ENCODE data around the gene RALGAPA2.

Gene RALGAPA2

GRCh38 chr20:20411836-20412235 lies 300.6 kb downstream of the RALGAPA2 start:
- TF ChIP-seq CTCF (IDR thresholded peaks at IDR 0.05; ENCODE audit: insufficient read depth, low read depth, low read length, missing control alignments), result no peak
- no peak overlapping the region for H3K4me3 ChIP-seq (ENCODE audit: low read depth, low read length)
- no peak for DNase-seq (ENCODE audit: low read depth)

GRCh38 chr20:20411402-20411801 lies 301.0 kb downstream of the RALGAPA2 start:
- DNase-seq (ENCODE audit: low read depth), result no peak
- TF ChIP-seq CTCF (IDR thresholded peaks at IDR 0.05; ENCODE audit: insufficient read depth, low read depth, low read length, missing control alignments), result no peak
- H3K4me3 ChIP-seq (ENCODE audit: low read depth, low read length), result no peak overlapping the region

- no peak for DNase-seq (ENCODE audit: low read depth)
- TF ChIP-seq CTCF (IDR thresholded peaks at IDR 0.05; ENCODE audit: insufficient read depth, low read depth, low read length, missing control alignments), result no peak
- H3K4me3 ChIP-seq (ENCODE audit: low read depth, low read length), result no peak overlapping the region
Observed at GRCh38 chr20:20410678-20411077, 301.8 kb downstream of the RALGAPA2 start.

- no peak for DNase-seq (ENCODE audit: low read depth)
- H3K4me3 ChIP-seq (ENCODE audit: low read depth, low read length), result no peak overlapping the region
- TF ChIP-seq CTCF (IDR thresholded peaks at IDR 0.05; ENCODE audit: insufficient read depth, low read depth, low read length, missing control alignments), result no peak
Observed at GRCh38 chr20:20409331-20409730, 303.1 kb downstream of the RALGAPA2 start.

- no peak overlapping the region for H3K4me3 ChIP-seq (ENCODE audit: low read depth, low read length)
- TF ChIP-seq CTCF (IDR thresholded peaks at IDR 0.05; ENCODE audit: insufficient read depth, low read depth, low read length, missing control alignments), result no peak
- DNase-seq (ENCODE audit: low read depth), result no peak
Observed at GRCh38 chr20:20407891-20408805, 304.3 kb downstream of the RALGAPA2 start.

GRCh38 chr20:20406306-20406705 lies 306.1 kb downstream of the RALGAPA2 start:
- TF ChIP-seq CTCF (IDR thresholded peaks at IDR 0.05; ENCODE audit: insufficient read depth, low read depth, low read length, missing control alignments), result no peak
- no peak overlapping the region for H3K4me3 ChIP-seq (ENCODE audit: low read depth, low read length)
- no peak for DNase-seq (ENCODE audit: low read depth)

- no peak overlapping the region for H3K4me3 ChIP-seq (ENCODE audit: low read depth, low read length)
- TF ChIP-seq CTCF (IDR thresholded peaks at IDR 0.05; ENCODE audit: insufficient read depth, low read depth, low read length, missing control alignments), result no peak
- no peak for DNase-seq (ENCODE audit: low read depth)
Observed at GRCh38 chr20:20405623-20406022, 306.8 kb downstream of the RALGAPA2 start.

All from GM12865 (cell line).